Measurements from ENCODE around the gene RGS18. TPM values are rescaled to one million over a fixed set of nuclear protein-coding genes. Genes with fewer than 3 reads are reported as not detected.

RGS18 gene
- total RNA-seq, 1 experiment from 2014 or later: not detected

DNA sequence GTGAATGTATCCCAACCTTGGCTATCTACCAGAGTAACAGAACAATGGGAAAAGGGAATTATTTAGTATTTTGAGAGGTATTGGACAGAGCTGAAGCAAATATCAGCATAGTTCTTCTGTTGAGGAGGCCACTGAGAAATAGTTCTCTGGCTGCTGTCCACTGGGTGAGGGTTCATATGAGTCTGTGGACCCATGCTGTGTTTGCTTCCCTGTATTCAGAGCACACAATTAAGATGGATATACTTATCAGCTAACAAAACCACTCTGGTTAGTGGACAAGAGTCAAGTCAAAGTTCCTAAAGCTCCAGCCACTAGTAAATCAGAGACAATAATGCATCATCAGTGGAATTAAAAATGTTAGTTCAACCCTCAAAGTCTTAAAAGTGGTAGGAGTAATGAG is 66.1 kb downstream of the RGS18 start:
- TF ChIP-seq, protein P1, sequence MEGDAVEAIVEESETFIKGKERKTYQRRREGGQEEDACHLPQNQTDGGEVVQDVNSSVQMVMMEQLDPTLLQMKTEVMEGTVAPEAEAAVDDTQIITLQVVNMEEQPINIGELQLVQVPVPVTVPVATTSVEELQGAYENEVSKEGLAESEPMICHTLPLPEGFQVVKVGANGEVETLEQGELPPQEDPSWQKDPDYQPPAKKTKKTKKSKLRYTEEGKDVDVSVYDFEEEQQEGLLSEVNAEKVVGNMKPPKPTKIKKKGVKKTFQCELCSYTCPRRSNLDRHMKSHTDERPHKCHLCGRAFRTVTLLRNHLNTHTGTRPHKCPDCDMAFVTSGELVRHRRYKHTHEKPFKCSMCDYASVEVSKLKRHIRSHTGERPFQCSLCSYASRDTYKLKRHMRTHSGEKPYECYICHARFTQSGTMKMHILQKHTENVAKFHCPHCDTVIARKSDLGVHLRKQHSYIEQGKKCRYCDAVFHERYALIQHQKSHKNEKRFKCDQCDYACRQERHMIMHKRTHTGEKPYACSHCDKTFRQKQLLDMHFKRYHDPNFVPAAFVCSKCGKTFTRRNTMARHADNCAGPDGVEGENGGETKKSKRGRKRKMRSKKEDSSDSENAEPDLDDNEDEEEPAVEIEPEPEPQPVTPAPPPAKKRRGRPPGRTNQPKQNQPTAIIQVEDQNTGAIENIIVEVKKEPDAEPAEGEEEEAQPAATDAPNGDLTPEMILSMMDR (IDR thresholded peaks at IDR 0.05; ENCODE audit: unreplicated experiment): no peak
- BruUV-seq (replicated peaks): no TSS peak
- peaks cover 11% of the 10 kb centered on the region for H3K4me1 Mint-ChIP-seq (ENCODE audit: insufficient read depth, unreplicated experiment)
- no peak overlapping the region for H3K27ac Mint-ChIP-seq (ENCODE audit: low read depth, unreplicated experiment)
- ChIA-PET CTCF (interaction anchor here (0.7 to 1.5 kb wide), 3 partner anchors 8 to 18 kb away, joined by 3 to 6 read pairs (median 4); no protein-coding TSS in a partner anchor), POLR2A (interaction anchor here (0.9 kb wide), 1 partner anchor 9 kb away, joined by 3 read pairs; no protein-coding TSS in a partner anchor)
- no peaks in the 10 kb centered on the region for H3K9me3 Mint-ChIP-seq (ENCODE audit: unreplicated experiment)
- intact Hi-C loops (cut with micrococcal nuclease): no loop called here
- no peaks in the 10 kb centered on the region for H3K27me3 Mint-ChIP-seq (ENCODE audit: insufficient read depth, unreplicated experiment)
- H3K4me3 Mint-ChIP-seq (ENCODE audit: unreplicated experiment): no peak overlapping the region
- DNase-seq (ENCODE audit: unreplicated experiment): no peak
- H3K36me3 Mint-ChIP-seq (ENCODE audit: insufficient read depth, unreplicated experiment): no peaks in the 10 kb centered on the region

DNA sequence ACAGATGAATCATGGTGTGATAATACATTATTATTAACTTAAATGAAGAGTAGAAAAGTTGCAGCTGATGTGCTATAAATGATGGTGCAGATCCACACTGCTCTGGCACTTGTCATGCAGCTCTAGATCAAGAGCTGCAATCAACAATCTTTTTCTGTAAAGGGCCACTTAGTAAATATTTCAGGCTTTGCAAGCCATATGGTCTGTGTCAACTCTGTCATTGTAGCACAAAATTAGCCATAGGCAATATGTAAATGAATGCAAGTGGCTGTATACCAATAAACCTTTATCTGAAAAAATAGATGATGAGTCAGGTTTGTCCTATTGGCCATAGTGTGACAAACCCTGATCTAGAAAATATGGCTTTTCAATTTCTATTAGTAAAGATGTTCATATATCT is 66.6 kb downstream of the RGS18 start:
- Mint-ChIP-seq H3K36me3 (ENCODE audit: insufficient read depth, unreplicated experiment) (no peaks in the 10 kb centered on the region), H3K27ac (ENCODE audit: low read depth, unreplicated experiment) (no peak overlapping the region), H3K27me3 (ENCODE audit: insufficient read depth, unreplicated experiment) (no peaks in the 10 kb centered on the region), H3K4me3 (ENCODE audit: unreplicated experiment) (no peak overlapping the region), H3K4me1 (ENCODE audit: insufficient read depth, unreplicated experiment) (peaks cover 11% of the 10 kb centered on the region), H3K9me3 (ENCODE audit: unreplicated experiment) (no peaks in the 10 kb centered on the region)
- TF ChIP-seq, protein P1 (IDR thresholded peaks at IDR 0.05; ENCODE audit: unreplicated experiment): no peak
- intact Hi-C loops (cut with micrococcal nuclease): no loop called here
- no TSS peak for BruUV-seq (replicated peaks)
- ChIA-PET POLR2A (interaction anchor here (0.9 kb wide), 1 partner anchor 8 kb away, joined by 3 read pairs; no protein-coding TSS in a partner anchor), CTCF (interaction anchor here (0.7 to 1.5 kb wide), 3 partner anchors 8 to 18 kb away, joined by 3 to 6 read pairs (median 4); no protein-coding TSS in a partner anchor)
- no peak for DNase-seq (ENCODE audit: unreplicated experiment)

DNA sequence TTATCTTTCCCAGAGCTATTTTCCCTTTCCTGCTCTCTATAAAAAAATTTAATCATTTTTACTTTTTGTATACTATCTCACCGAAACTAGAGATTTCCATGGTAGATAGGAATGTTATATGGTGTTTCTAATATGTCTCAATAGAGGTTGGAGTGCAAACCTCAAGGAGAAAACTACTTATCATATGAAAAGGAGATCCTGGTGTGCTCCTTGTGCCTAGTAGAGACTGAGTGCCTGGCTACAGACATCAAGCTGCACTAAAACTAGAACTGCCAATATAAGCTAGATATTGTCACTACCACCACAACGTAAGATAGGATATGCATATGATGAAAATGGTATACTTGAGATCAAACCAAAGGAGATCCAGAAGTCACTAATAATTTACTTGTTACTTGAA is 67.0 kb downstream of the RGS18 start:
- ChIA-PET CTCF (interaction anchor here (0.7 to 1.5 kb wide), 3 partner anchors 7 to 1536 kb away, joined by 3 to 6 read pairs (median 4); no protein-coding TSS in a partner anchor), POLR2A (interaction anchor here (0.9 kb wide), 1 partner anchor 8 kb away, joined by 3 read pairs; no protein-coding TSS in a partner anchor)
- no peak overlapping the region for H3K4me3 Mint-ChIP-seq (ENCODE audit: unreplicated experiment)
- H3K27me3 Mint-ChIP-seq (ENCODE audit: insufficient read depth, unreplicated experiment): no peaks in the 10 kb centered on the region
- intact Hi-C loops (cut with micrococcal nuclease): no loop called here
- TF ChIP-seq, protein P1 (IDR thresholded peaks at IDR 0.05; ENCODE audit: unreplicated experiment): no peak
- no peaks in the 10 kb centered on the region for H3K36me3 Mint-ChIP-seq (ENCODE audit: insufficient read depth, unreplicated experiment)
- H3K9me3 Mint-ChIP-seq (ENCODE audit: unreplicated experiment): no peaks in the 10 kb centered on the region
- BruUV-seq (replicated peaks): no TSS peak
- H3K4me1 Mint-ChIP-seq (ENCODE audit: insufficient read depth, unreplicated experiment): peaks cover 11% of the 10 kb centered on the region
- no peak for DNase-seq (ENCODE audit: unreplicated experiment)
- no peak overlapping the region for H3K27ac Mint-ChIP-seq (ENCODE audit: low read depth, unreplicated experiment)

DNA sequence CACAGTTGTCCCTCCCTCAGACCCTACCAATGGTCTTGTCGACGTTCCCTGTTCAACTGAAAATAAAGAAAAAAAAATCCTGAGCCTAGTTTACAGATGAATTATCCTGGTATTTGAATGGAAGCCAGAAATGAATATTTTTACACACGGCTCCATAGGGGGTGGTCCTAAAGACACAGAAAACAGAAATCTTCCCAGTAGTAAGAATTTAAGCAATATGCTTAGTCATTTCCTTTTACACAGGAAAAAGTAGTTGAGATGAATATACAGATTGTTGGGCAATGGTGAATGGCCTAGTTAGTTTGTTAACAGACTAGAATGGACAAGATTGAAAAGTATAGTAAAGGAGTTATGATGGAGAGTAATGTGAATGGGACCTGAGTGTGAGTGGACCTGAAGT is 67.4 kb downstream of the RGS18 start:
- intact Hi-C loops (cut with micrococcal nuclease): no loop called here
- Mint-ChIP-seq H3K9me3 (ENCODE audit: unreplicated experiment) (no peaks in the 10 kb centered on the region), H3K4me1 (ENCODE audit: insufficient read depth, unreplicated experiment) (peaks cover 11% of the 10 kb centered on the region), H3K27me3 (ENCODE audit: insufficient read depth, unreplicated experiment) (no peaks in the 10 kb centered on the region), H3K27ac (ENCODE audit: low read depth, unreplicated experiment) (no peak overlapping the region), H3K4me3 (ENCODE audit: unreplicated experiment) (no peak overlapping the region), H3K36me3 (ENCODE audit: insufficient read depth, unreplicated experiment) (no peaks in the 10 kb centered on the region)
- TF ChIP-seq, protein P1 (IDR thresholded peaks at IDR 0.05; ENCODE audit: unreplicated experiment): no peak
- ChIA-PET CTCF (interaction anchor here (0.7 to 1.5 kb wide), 3 partner anchors 12 to 1536 kb away, joined by 3 to 6 read pairs (median 3); no protein-coding TSS in a partner anchor), POLR2A (no interaction called here)
- BruUV-seq (replicated peaks): no TSS peak
- DNase-seq (ENCODE audit: unreplicated experiment): peak; percentile 82
